Measurements from ENCODE around the gene TGM4.

TGM4 gene

GRCh38 chr3:44883213-44883955 is 9.0 kb downstream of the TGM4 start:
- no peak for DNase-seq

GRCh38 chr3:44883999-44884431 is 9.6 kb downstream of the TGM4 start:
- no peak for DNase-seq

DNA sequence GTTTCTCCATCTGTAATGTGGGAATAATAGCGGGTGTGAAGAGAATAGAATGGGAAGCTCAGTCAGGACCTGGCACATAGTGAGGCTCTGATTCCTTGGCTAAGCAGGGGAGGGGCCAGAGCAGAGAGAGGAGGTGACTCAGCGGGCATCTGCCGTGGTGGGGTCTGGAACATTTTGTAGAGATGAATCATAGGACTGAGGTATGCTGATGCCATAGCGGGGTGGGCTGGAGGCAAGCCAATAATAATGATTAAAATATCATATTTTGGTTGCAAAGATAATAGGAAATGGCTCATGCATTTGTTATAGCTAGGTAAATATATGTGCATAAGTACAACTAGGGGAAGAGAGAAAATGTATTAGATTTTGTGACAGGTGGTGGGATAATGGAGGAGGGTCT is 11.2 kb downstream of the TGM4 start:
- DNase-seq = no peak

GRCh38 chr3:44886561-44886960 is 12.2 kb downstream of the TGM4 start:
- DNase-seq = no peak

DNA sequence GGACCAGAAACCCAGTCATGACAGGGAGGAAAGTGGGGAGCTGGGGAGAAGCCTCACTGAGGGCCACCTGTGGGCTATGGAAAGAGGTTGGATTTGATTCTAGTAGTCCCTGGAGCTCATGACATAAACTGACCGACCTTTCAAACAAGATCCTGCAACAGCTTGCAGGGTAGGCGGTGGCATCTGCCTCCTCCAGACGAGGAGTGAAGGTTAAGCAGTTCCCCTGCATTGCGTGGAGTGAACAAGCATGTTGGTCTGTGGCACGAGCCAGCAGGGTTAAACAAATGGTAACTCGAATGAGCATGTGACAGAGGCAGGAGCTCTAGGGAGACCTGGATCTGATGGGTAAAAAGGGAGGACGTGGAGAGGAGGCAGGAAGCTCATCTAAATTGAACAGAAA is 12.7 kb downstream of the TGM4 start:
- DNase-seq = no peak

DNA sequence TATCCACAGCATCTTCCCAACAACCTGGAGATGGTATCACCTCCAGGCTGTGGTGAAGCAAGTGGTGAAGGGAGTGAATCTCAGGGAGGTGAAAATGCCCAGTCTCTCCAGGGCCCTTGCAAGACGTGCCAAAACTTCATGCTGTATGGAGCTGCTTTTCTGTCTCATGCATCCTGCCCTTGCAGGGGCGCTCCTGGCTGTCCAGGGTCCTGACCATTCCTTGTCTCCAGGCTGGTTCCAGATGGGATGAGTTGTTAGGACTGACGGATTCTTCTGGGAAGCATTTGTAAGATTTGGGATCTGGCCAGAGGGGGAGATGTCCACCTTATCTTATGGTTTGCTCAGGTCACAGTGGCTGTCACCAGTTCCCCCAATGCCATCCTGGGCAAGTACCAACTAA is 15.8 kb downstream of the TGM4 start:
- no peak for DNase-seq

DNA sequence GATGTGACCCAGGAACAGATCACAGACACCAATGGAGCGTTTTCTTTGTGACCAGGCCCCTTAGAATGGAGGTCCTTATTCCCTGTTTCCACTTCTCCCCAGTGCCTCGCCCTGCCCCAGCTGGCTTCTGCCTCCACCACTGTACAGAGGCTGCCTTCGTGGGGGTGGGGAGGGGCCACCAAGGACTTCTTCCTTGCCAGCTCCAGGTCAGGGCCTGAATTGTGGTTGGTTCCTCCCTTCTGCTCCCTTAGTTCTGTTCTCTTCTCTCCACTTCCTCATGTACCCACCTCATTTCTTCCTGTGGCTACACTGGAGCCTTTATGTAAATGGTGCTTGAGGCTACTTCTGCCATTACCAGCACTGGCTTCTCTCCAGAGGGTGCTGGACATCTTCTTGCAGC is 16.4 kb downstream of the TGM4 start:
- no peak for DNase-seq

- DNase-seq = no peak
These were observed 18.3 kb downstream of the TGM4 start for GRCh38 chr3:44892689-44893088.

DNA sequence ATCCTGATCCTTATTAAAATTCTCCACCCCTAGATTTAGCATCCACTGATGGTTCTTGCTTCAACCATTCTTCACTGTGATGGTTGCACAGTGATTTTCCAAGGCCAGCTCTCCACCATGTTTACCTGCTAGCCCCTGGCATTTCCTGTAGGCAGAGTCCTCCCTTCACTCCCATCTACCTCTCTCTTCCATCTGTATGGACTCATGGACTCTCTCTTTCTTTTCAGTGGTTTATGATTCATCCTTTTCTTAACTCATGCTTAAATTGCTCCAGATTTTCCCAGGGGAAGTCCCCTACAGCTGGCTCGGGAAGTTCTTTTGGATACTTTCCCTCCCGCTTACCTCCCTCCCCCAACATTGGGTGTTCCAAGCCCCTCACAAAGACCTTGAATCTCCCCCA is 18.7 kb downstream of the TGM4 start:
- DNase-seq = no peak

GRCh38 chr3:44894485-44894884 is 20.1 kb downstream of the TGM4 start:
- DNase-seq = no peak

DNA sequence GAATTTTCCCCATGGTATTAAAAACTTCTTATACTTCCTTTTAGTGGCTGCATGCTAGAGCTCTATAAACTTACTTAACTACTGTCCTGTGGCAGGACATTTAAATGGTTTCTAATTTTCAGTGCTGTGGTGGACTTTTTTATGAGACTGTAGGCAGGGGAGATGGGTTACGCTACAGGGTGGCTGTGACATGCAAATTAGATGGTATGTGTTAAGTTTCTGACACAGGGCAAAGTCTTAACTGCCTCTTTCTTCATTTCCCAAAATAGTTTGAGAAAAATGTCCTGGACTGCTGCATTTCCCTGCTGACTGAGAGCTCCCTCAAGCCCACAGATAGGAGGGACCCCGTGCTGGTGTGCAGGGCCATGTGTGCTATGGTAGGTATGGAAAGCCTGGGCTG is 22.0 kb downstream of the TGM4 start:
- DNase-seq = no peak

GRCh38 chr3:44899683-44900367 is 25.4 kb downstream of the TGM4 start:
- DNase-seq = no peak

DNA sequence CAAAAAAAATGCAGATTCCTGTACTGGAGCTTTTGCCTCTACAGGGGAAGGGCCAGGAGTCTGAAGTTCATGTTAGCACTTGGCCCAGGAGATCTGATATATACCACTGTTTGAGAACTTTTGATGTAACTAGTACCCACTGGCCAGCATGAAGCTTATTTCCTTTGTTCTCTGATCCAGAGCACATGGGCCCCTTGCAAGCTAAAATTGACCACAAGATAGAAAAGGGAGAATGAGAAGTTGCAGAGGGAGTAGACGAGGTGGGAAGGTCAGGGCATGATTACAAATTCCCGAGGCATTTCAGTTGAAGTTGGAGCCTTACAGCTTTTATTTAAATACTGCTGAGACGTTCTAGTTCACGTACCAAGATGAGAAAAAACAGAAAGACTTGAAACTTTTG is 28.2 kb downstream of the TGM4 start:
- no peak for DNase-seq

GRCh38 chr3:44903314-44903713 is 28.9 kb downstream of the TGM4 start:
- no peak for DNase-seq

DNA sequence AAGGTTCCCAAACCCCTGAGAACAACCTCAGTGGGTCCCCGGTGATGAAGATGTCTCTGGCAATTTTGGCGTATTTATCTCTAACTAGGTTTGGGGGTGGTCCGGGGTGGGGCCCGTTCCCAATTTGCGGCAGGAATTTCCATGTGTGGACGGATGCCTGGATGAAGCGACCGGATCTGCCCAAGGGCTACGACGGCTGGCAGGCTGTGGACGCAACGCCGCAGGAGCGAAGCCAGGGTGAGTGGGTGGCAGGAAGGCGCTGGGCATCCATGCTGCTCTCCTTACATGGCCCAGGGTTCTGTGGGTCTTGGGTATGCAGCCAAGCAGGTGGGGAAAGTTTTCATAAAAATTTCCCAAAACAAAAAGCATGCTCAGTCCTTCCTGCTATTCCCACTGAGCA is 29.3 kb downstream of the TGM4 start:
- no peak for DNase-seq

GRCh38 chr3:44905446-44906157 is 31.2 kb downstream of the TGM4 start:
- no peak for DNase-seq

GRCh38 chr3:44906997-44907396 is 32.6 kb downstream of the TGM4 start:
- no peak for DNase-seq

DNA sequence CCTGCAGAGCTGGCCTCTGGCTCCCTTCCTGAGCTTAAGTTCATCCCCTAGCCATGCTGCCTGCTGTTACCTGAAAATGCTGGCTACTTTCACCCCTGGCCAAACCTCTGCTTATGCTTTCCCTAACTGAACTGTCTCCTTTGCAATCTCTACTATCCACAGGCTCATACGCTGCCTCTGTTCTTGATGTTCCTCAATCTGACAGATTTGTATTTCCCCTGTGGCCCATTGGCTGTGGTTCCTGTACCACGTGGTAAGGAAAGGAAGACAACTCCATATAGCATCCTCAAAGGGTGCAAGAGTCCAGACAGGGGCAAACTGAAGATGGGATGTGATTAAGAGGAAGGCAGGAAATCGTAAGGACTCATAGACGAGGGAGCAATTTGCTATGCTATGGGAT is 33.2 kb downstream of the TGM4 start:
- DNase-seq = no peak

DNA sequence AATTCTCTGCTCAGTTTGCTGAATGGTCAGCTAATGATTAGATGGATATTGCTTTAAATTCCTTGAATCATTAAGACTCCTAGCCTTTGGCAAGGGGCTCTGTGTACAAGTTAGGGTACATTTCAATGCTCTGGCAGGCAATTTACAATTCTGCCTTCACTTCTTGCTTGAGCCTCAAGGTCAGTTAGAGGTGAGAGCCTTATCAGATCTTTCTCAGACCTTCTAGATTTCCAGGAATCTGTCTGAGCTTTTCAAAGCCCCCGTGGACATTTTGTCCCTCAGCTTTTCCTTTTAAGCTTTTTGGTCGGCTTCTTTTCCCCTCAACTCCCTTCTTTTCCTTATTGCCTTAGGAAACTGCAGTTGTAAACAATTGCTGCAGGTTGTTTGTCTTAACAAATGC is 34.7 kb downstream of the TGM4 start:
- DNase-seq = no peak

DNA sequence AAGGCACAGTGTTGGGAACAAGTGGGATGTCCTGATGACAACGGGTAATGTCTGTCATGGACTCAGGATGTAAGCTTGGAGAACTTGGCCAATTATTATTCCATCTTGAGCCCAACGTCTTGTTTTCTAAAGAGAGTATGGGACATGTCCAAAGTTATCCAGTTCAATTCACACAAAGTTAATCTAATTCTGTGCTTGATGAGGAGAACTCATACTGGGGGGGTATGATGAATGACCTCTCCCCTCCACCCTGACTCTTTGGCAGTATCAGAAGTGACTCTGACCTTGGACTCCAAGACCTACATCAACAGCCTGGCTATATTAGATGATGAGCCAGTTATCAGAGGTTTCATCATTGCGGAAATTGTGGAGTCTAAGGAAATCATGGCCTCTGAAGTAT is 36.3 kb downstream of the TGM4 start:
- no peak for DNase-seq

GRCh38 chr3:44913868-44914468 is 39.6 kb downstream of the TGM4 start:
- DNase-seq = peak; percentile 40

- DNase-seq = no peak
These were observed 40.5 kb downstream of the TGM4 start for GRCh38 chr3:44914936-44915335.

DNA sequence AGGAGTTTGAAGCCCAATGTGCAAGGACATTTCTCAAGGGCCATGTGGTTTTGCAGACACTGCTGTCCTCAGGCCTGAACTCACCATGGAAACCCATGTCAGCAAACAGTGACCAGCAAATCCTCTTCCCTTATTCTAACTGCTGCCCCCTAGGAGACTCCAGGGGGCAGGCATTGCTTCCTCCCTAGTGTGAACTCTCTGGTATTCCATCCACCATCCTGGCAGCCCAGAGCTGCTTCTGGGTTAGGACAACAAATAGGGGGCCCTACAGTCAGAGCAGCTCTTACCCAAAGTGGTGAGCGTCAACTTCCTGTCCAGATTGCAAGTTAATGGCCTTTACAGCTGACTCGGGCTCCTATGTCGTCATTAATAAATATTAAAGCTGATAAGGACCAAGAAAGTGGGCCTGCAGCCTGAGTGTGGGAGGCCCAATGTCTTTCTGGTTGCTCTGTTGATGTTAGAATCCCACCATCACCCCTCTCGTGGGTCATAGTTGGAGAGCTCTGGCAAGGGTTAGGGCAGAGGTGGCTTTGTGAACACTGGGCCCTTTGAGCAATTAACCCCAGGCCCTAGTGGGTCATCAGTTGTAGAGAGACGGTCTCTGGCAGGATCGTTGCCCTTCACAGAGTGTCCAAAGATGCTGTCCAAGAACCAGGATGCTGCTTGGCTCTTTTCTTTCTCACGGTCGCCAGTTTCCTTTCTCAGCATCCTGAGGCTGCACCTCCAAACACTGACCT is 41.5 kb downstream of the TGM4 start:
- no peak for DNase-seq

Data from activated effector memory CD4-positive, alpha-beta T cell treated with Interleukin-2 at 50 U/mL for 16 hours (primary cell).